Measurements from ENCODE around the gene TGFBR3.

The TGFBR3 gene

GRCh38 chr1:91725989-91726721 lies 159.8 kb downstream of the TGFBR3 start:
- WGBS, 2 donors (ENCODE audit: extremely low coverage in 2 of 2, insufficient read length in 2 of 2, insufficient replicate concordance in 1 of 2): no CpG with 5 or more reads among the region's 7 CpGs
- no peak overlapping the region for H3K23ac ChIP-seq (ENCODE audit: low read depth, low read length, poor library complexity)
- no peak overlapping the region for H2AFZ ChIP-seq (ENCODE audit: low read length)
- no peak overlapping the region for H4K91ac ChIP-seq (ENCODE audit: low read depth, low read length, poor library complexity)
- H3K14ac ChIP-seq (ENCODE audit: low read length): no peak overlapping the region
- no peak overlapping the region for H2BK12ac ChIP-seq (ENCODE audit: low read length)
- H3K18ac ChIP-seq (ENCODE audit: low read length): no peak overlapping the region
- peaks cover 2 to 5% of the 10 kb centered on the region in 2 donors for H3K4me1 ChIP-seq (ENCODE audit: control insufficient read depth in 2 of 2, insufficient read depth in 1 of 2, low read depth in 1 of 2, low read length in 2 of 2)
- H2AK5ac ChIP-seq (ENCODE audit: low read depth, low read length): no peak overlapping the region
- H3K27me3 ChIP-seq (ENCODE audit: control insufficient read depth in 3 of 3, insufficient read depth in 3 of 3, low read depth in 1 of 3, low read length in 3 of 3): no peaks in the 10 kb centered on the region
- H4K8ac ChIP-seq (ENCODE audit: low read depth, low read length): no peak overlapping the region
- no peak for DNase-seq (ENCODE audit: low spot score)
- H2BK120ac ChIP-seq (ENCODE audit: low read depth, low read length): no peak overlapping the region
- H3K9me3 ChIP-seq (replicated peaks in 1 of 2; ENCODE audit: control insufficient read depth in 2 of 2, insufficient read depth in 1 of 2, low read depth in 1 of 2, low read length in 2 of 2): no peaks in the 10 kb centered on the region
- no peak overlapping the region for H3K9ac ChIP-seq (ENCODE audit: low read depth, low read length, poor library complexity)
- no peak overlapping the region for H3K4ac ChIP-seq (ENCODE audit: low read length)
- H2BK15ac ChIP-seq (ENCODE audit: low read length): no peak overlapping the region
- no peaks in the 10 kb centered on the region for H3K79me1 ChIP-seq (ENCODE audit: low read depth, low read length)
- H3K27ac ChIP-seq (replicated peaks; ENCODE audit: low read length): no peak overlapping the region
- H3K4me2 ChIP-seq (ENCODE audit: insufficient read depth, low read length, poor library complexity, severe bottlenecking): no peak overlapping the region
- H3K4me3 ChIP-seq (ENCODE audit: low read length in 2 of 2): no peak overlapping the region
- no peak overlapping the region for H2BK5ac ChIP-seq (ENCODE audit: low read length)
- peaks cover 0 to 1% of the 10 kb centered on the region in 2 donors for H3K36me3 ChIP-seq (replicated peaks in 1 of 2; ENCODE audit: control insufficient read depth in 2 of 2, insufficient read depth in 2 of 2, low read length in 2 of 2)

GRCh38 chr1:91725618-91725988 lies 160.3 kb downstream of the TGFBR3 start:
- Histone ChIP-seq H3K9ac (ENCODE audit: low read depth, low read length, poor library complexity) (no peak overlapping the region), H3K27me3 (ENCODE audit: control insufficient read depth in 3 of 3, insufficient read depth in 3 of 3, low read depth in 1 of 3, low read length in 3 of 3) (no peaks in the 10 kb centered on the region), H3K14ac (ENCODE audit: low read length) (no peak overlapping the region), H3K4me1 (ENCODE audit: control insufficient read depth in 2 of 2, insufficient read depth in 1 of 2, low read depth in 1 of 2, low read length in 2 of 2) (peaks cover 2% of the 10 kb centered on the region in 2 donors), H3K9me3 (replicated peaks in 1 of 2; ENCODE audit: control insufficient read depth in 2 of 2, insufficient read depth in 1 of 2, low read depth in 1 of 2, low read length in 2 of 2) (no peaks in the 10 kb centered on the region), H3K23ac (ENCODE audit: low read depth, low read length, poor library complexity) (no peak overlapping the region), H2BK12ac (ENCODE audit: low read length) (no peak overlapping the region), H3K79me1 (ENCODE audit: low read depth, low read length) (no peaks in the 10 kb centered on the region), H2BK5ac (ENCODE audit: low read length) (no peak overlapping the region), H2BK15ac (ENCODE audit: low read length) (no peak overlapping the region), H3K27ac (replicated peaks; ENCODE audit: low read length) (no peak overlapping the region), H4K8ac (ENCODE audit: low read depth, low read length) (no peak overlapping the region), H2BK120ac (ENCODE audit: low read depth, low read length) (no peak overlapping the region), H2AFZ (ENCODE audit: low read length) (no peak overlapping the region), H4K91ac (ENCODE audit: low read depth, low read length, poor library complexity) (no peak overlapping the region), H2AK5ac (ENCODE audit: low read depth, low read length) (no peak overlapping the region), H3K4me3 (ENCODE audit: low read length in 2 of 2) (no peak overlapping the region), H3K4ac (ENCODE audit: low read length) (no peak overlapping the region), H3K36me3 (replicated peaks in 1 of 2; ENCODE audit: control insufficient read depth in 2 of 2, insufficient read depth in 2 of 2, low read length in 2 of 2) (peaks cover 0 to 1% of the 10 kb centered on the region in 2 donors), H3K18ac (ENCODE audit: low read length) (no peak overlapping the region), H3K4me2 (ENCODE audit: insufficient read depth, low read length, poor library complexity, severe bottlenecking) (no peak overlapping the region)
- DNase-seq (ENCODE audit: low spot score): no peak
- no CpG with 5 or more reads among the region's 1 CpG for WGBS, 2 donors (ENCODE audit: extremely low coverage in 2 of 2, insufficient read length in 2 of 2, insufficient replicate concordance in 1 of 2)

GRCh38 chr1:91724644-91725043 lies 161.3 kb downstream of the TGFBR3 start:
- H3K4me2 ChIP-seq (ENCODE audit: insufficient read depth, low read length, poor library complexity, severe bottlenecking): no peak overlapping the region
- H3K4me1 ChIP-seq (ENCODE audit: control insufficient read depth in 2 of 2, insufficient read depth in 1 of 2, low read depth in 1 of 2, low read length in 2 of 2): peaks cover 2% of the 10 kb centered on the region in 2 donors
- no peak overlapping the region for H4K8ac ChIP-seq (ENCODE audit: low read depth, low read length)
- H2BK5ac ChIP-seq (ENCODE audit: low read length): no peak overlapping the region
- no peak overlapping the region for H3K18ac ChIP-seq (ENCODE audit: low read length)
- H2BK15ac ChIP-seq (ENCODE audit: low read length): no peak overlapping the region
- H2BK12ac ChIP-seq (ENCODE audit: low read length): no peak overlapping the region
- H3K23ac ChIP-seq (ENCODE audit: low read depth, low read length, poor library complexity): no peak overlapping the region
- no CpG with 5 or more reads among the region's 2 CpGs for WGBS, 2 donors (ENCODE audit: extremely low coverage in 2 of 2, insufficient read length in 2 of 2, insufficient replicate concordance in 1 of 2)
- H3K27me3 ChIP-seq (ENCODE audit: control insufficient read depth in 3 of 3, insufficient read depth in 3 of 3, low read depth in 1 of 3, low read length in 3 of 3): no peaks in the 10 kb centered on the region
- H2BK120ac ChIP-seq (ENCODE audit: low read depth, low read length): no peak overlapping the region
- H3K9ac ChIP-seq (ENCODE audit: low read depth, low read length, poor library complexity): no peak overlapping the region
- no peak overlapping the region for H3K27ac ChIP-seq (replicated peaks; ENCODE audit: low read length)
- no peak overlapping the region for H3K4me3 ChIP-seq (ENCODE audit: low read length in 2 of 2)
- H2AK5ac ChIP-seq (ENCODE audit: low read depth, low read length): no peak overlapping the region
- peaks cover 0 to 4% of the 10 kb centered on the region in 2 donors for H3K36me3 ChIP-seq (replicated peaks in 1 of 2; ENCODE audit: control insufficient read depth in 2 of 2, insufficient read depth in 2 of 2, low read length in 2 of 2)
- H3K9me3 ChIP-seq (replicated peaks in 1 of 2; ENCODE audit: control insufficient read depth in 2 of 2, insufficient read depth in 1 of 2, low read depth in 1 of 2, low read length in 2 of 2): no peaks in the 10 kb centered on the region
- no peak overlapping the region for H4K91ac ChIP-seq (ENCODE audit: low read depth, low read length, poor library complexity)
- DNase-seq (ENCODE audit: low spot score): no peak
- no peak overlapping the region for H3K14ac ChIP-seq (ENCODE audit: low read length)
- no peaks in the 10 kb centered on the region for H3K79me1 ChIP-seq (ENCODE audit: low read depth, low read length)
- H3K4ac ChIP-seq (ENCODE audit: low read length): no peak overlapping the region
- H2AFZ ChIP-seq (ENCODE audit: low read length): no peak overlapping the region

DNA sequence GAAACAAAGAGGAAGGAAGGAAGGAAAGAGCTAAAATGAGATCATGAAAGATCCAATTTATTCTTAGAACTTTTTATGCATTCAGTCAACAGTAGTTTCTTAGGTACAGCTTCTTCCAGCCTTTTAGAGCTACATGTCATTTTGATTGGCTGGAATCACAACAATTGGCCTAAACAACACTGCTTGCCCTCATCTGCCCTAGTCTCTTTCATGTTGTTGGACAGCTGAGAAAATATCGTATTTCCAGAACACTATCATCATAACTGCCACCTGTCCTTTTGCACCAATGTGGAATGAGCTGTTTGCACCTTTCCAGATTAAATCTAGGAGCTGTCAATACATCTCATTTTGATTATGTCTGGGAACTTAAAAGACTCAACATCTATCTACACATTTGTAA lies 161.7 kb downstream of the TGFBR3 start:
- H3K9ac ChIP-seq (ENCODE audit: low read depth, low read length, poor library complexity): no peak overlapping the region
- no peak for DNase-seq (ENCODE audit: low spot score)
- H2BK120ac ChIP-seq (ENCODE audit: low read depth, low read length): no peak overlapping the region
- H3K14ac ChIP-seq (ENCODE audit: low read length): no peak overlapping the region
- no peak overlapping the region for H3K23ac ChIP-seq (ENCODE audit: low read depth, low read length, poor library complexity)
- peaks cover 2 to 5% of the 10 kb centered on the region in 2 donors for H3K36me3 ChIP-seq (replicated peaks in 1 of 2; ENCODE audit: control insufficient read depth in 2 of 2, insufficient read depth in 2 of 2, low read length in 2 of 2)
- WGBS, 2 donors (ENCODE audit: extremely low coverage in 2 of 2, insufficient read length in 2 of 2, insufficient replicate concordance in 1 of 2): no CpG with 5 or more reads among the region's 1 CpG
- H4K8ac ChIP-seq (ENCODE audit: low read depth, low read length): no peak overlapping the region
- H3K4me2 ChIP-seq (ENCODE audit: insufficient read depth, low read length, poor library complexity, severe bottlenecking): no peak overlapping the region
- H3K79me1 ChIP-seq (ENCODE audit: low read depth, low read length): no peaks in the 10 kb centered on the region
- peaks cover 2% of the 10 kb centered on the region in 2 donors for H3K4me1 ChIP-seq (ENCODE audit: control insufficient read depth in 2 of 2, insufficient read depth in 1 of 2, low read depth in 1 of 2, low read length in 2 of 2)
- no peak overlapping the region for H2AK5ac ChIP-seq (ENCODE audit: low read depth, low read length)
- H2AFZ ChIP-seq (ENCODE audit: low read length): no peak overlapping the region
- no peak overlapping the region for H4K91ac ChIP-seq (ENCODE audit: low read depth, low read length, poor library complexity)
- H3K4me3 ChIP-seq (ENCODE audit: low read length in 2 of 2): no peak overlapping the region
- no peak overlapping the region for H2BK15ac ChIP-seq (ENCODE audit: low read length)
- H3K27me3 ChIP-seq (ENCODE audit: control insufficient read depth in 3 of 3, insufficient read depth in 3 of 3, low read depth in 1 of 3, low read length in 3 of 3): no peaks in the 10 kb centered on the region
- H2BK5ac ChIP-seq (ENCODE audit: low read length): no peak overlapping the region
- no peak overlapping the region for H3K4ac ChIP-seq (ENCODE audit: low read length)
- H3K18ac ChIP-seq (ENCODE audit: low read length): no peak overlapping the region
- H3K9me3 ChIP-seq (replicated peaks in 1 of 2; ENCODE audit: control insufficient read depth in 2 of 2, insufficient read depth in 1 of 2, low read depth in 1 of 2, low read length in 2 of 2): no peaks in the 10 kb centered on the region
- H2BK12ac ChIP-seq (ENCODE audit: low read length): no peak overlapping the region
- no peak overlapping the region for H3K27ac ChIP-seq (replicated peaks; ENCODE audit: low read length)

Data from neuronal stem cell (in vitro differentiated cells).